HG02852 (cell line): ENCODE measurements around the gene ZNF512B.
"Not testable (repeated sequence)": the region's sequence is repeated elsewhere in the genome, so short reads cannot be mapped to it uniquely, and the experiment has no call there.

ENCODE experiments used
- ATAC-seq: cut with Tn5 transposase; IDR thresholded peaks from one replicate; pipeline ENCODE4 v1.9.1; 2021; ENCODE audit warnings: mild to moderate bottlenecking, moderate library complexity; ENCODE audit not compliant: unreplicated experiment

Gene ZNF512B

GRCh38 chr20:63935447-63935846, 34.3 kb downstream of the ZNF512B start:
- no peak for ATAC-seq

- ATAC-seq, result no peak
Observed at GRCh38 chr20:63934271-63935068, 35.3 kb downstream of the ZNF512B start.

GRCh38 chr20:63933646-63934045, 36.1 kb downstream of the ZNF512B start:
- ATAC-seq, result no peak

- no peak for ATAC-seq
Observed at GRCh38 chr20:63932606-63933160, 37.0 kb downstream of the ZNF512B start.

DNA sequence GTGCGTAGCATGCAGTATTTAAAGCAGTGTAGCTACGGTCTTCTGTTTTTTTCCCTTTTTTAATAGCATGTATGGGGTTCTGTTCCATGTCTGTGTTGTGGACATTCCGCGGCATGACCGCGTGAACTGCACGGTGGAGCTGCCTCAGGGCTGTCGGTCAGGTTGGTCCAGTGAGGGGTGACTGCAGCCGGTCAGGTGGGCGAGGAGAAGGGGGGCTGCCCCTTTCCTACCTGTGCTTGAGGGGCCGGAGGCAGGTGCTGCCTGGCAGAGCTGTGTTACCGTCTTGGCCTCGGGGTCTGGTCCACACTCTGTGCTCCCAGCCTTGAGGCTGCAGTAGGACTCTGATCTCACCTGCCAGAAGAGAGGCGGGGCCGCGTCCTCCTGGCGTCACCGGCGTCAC, 38.0 kb downstream of the ZNF512B start:
- no peak for ATAC-seq

GRCh38 chr20:63930971-63931553, 38.7 kb downstream of the ZNF512B start:
- no peak for ATAC-seq

DNA sequence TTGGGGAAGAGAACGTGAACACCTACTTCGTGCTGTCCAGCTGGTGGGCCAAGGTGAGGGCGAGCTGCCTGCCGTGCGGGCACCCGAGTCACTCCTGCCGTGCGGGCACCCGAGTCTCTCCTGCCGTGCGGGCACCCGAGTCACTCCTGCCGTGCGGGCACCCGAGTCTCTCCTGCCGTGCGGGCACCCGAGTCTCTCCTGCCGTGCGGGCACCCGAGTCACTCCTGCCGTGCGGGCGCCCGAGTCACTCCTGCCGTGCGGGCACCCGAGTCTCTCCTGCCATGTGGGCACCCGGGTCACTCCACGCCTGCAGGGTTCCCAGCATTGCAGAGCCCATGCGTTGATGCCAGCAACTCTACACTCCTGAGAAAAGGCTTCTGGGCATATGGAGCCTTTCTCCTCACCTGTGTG, 40.3 kb downstream of the ZNF512B start:
- ATAC-seq, result not testable (repeated sequence)

GRCh38 chr20:63929071-63929470, 40.7 kb downstream of the ZNF512B start:
- ATAC-seq, result no peak

DNA sequence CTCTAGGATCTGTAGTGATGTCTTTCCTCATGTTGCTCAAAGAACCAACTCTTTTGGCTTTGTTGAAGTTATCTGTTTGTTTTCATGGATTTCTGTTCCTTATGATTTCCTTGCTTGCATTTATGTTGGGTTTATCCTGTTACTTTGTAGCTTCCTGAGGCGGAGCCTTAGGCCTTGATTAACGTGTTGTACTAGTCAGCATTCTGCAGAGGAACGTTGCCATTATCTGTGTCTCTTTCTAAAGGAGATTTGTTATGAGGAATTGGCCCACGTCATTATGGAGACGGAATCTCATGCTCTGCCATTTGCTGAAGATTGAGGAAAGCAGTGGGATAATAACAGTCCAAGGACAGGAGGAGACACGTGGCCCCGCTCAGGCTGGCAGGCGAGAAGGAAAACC, 43.4 kb downstream of the ZNF512B start:
- ATAC-seq, result no peak

DNA sequence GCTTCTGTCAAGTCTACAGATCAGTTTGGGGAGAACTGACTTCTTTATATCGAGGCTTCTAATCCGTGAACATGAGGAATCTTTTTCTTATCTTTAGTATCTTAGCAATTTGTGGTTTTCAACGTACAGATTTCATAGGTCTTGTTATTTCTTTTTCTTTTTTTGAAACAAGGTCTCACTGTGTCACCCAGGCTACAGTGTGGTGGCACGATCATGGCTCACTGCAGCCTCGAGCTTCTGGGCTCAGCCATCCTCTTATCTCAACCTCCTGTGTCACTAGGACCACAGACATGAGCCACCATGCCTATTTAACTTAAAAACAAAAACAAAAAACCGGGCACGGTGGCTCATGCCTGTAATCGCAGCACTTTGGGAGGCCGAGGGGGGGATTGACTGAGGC, 45.5 kb downstream of the ZNF512B start:
- ATAC-seq, result no peak

GRCh38 chr20:63923651-63924050, 46.1 kb downstream of the ZNF512B start:
- no peak for ATAC-seq

GRCh38 chr20:63920226-63920625, 49.5 kb downstream of the ZNF512B start:
- no peak for ATAC-seq

- ATAC-seq, result no peak
Observed at GRCh38 chr20:63919130-63919529, 50.6 kb downstream of the ZNF512B start.

GRCh38 chr20:63917811-63918210, 51.9 kb downstream of the ZNF512B start:
- no peak for ATAC-seq

GRCh38 chr20:63916371-63916939, 53.3 kb downstream of the ZNF512B start:
- not testable (repeated sequence) for ATAC-seq

DNA sequence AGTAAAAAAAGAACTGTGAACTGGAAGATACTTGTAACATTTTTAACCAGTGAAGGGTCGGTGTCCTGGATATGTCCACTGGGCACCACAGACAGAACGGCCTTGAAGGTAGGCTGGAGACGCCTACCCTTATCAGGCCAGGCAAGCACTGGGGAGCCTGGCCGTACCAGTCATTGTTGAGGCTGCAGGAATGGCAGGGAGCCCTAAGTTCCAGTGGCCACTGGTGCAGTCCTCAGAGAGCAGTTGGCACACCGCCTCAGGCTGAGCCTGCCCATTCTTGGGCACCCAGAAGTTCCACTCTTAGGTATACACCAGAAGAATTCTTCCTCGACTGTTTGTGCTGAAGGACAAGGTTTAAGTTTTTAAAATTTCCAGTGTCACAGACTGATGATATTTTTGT, 54.3 kb downstream of the ZNF512B start:
- no peak for ATAC-seq

DNA sequence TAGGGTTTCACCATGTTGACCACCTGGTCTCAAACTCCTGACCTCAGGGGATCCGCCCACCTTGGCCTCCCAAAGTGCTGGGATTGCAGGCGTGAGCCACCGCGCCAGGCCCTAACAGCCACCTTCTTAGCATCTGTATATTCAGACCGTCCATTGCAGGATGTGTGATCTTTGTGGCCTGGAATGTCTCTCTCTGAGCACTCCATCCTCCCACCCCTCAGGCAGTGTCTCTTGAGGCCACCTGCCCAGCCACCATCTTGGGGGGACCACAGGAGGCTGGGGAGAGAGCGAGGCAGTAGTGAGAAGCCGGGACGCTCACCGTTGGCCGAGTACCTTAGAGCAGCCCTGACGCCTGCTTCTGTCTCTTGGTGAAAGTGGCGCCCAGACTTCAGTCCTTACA, 56.0 kb downstream of the ZNF512B start:
- ATAC-seq, result no peak

DNA sequence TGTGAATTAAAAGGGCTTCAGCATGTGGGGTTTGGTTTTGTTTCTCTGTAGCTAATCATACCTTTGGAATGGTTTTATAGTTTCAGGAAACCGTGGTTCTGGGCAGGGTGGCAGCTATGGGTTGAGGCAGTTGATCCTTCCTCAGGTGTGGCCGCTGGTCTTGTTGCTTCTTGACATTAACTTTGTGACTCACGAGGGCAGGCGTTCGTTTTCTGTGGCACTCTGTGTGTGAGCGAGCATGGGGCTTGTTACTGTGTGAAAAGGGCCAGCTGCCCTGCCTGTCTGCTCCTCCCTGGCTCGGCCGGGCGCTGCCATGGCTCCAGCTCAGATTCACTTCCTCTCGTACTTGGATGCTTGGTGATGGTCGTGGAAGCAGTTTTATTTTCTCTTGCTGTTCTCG, 58.6 kb downstream of the ZNF512B start:
- no peak for ATAC-seq

- ATAC-seq, result no peak
Observed at GRCh38 chr20:63908008-63908682, 61.6 kb downstream of the ZNF512B start.
